SK-N-SH (cell line): ENCODE results near the gene ARMC8. TPM values are rescaled to one million over a fixed set of nuclear protein-coding genes. Genes with fewer than 3 reads are reported as not detected.

Experiments used
- CTCF ChIA-PET: fragments of 300-600, 350-600 bp; formaldehyde crosslinking; extraction: SDS; loops from one replicate; lab custom pipeline; 2021; lab: Yijun Ruan, JAX
- POLR2A ChIA-PET: fragments of 350-600 bp; sonication (Branson Sonifier 250); formaldehyde crosslinking; extraction: SDS; loops from one replicate; lab custom pipeline; 2020; ENCODE audit warnings: antibody characterized with exemption, inconsistent platforms; lab: Yijun Ruan, JAX
- DNase-seq: peaks from one replicate; pipeline ENCODE4 v3.0.0; 2012
- H2AFZ ChIP-seq: fragments of 200-600 bp; sonication (generic); 2 replicates; pipeline ENCODE4 v1.8.1; 2016; ENCODE audit warnings: antibody characterized with exemption, mild to moderate bottlenecking, low read depth
- H3F3A ChIP-seq: fragments of 200-600 bp; sonication (generic); replicated peaks from 2 replicates; pipeline ENCODE3; 2016; ENCODE audit warnings: antibody characterized with exemption, mild to moderate bottlenecking; ENCODE audit not compliant: insufficient read depth
- H3K27ac ChIP-seq, 2 experiments: fragments of 200-500 bp in 1 of 2; fragments of 200-600 bp in 1 of 2; sonication (Bioruptor generic) in 1 of 2; sonication (generic), shearing (Covaris generic) in 1 of 2; 2 replicates each; pipeline versions ENCODE4 v1.5.1 to v1.6.1; 2014 to 2016; ENCODE audit warnings: low read depth in 2 of 2, inconsistent platforms in 1 of 2, low read length in 1 of 2, mild to moderate bottlenecking in 1 of 2, mixed read lengths in 1 of 2
- H3K27me3 ChIP-seq: fragments of 200-600 bp; sonication (generic), shearing (Covaris generic); 2 replicates; pipeline ENCODE4 v1.6.1; 2016; ENCODE audit warnings: mixed run types; ENCODE audit not compliant: insufficient read depth
- H3K36me3 ChIP-seq, 2 experiments: fragments of 200-500 bp in 1 of 2; fragments of 200-600 bp in 1 of 2; sonication (Bioruptor generic) in 1 of 2; sonication (generic) in 1 of 2; replicated peaks in 1 of 2; 2 replicates each; pipeline versions ENCODE3 to v1.5.1; 2014 to 2016; ENCODE audit warnings: low read length in 1 of 2, mild to moderate bottlenecking in 1 of 2; ENCODE audit not compliant: insufficient read depth in 2 of 2, control insufficient read depth in 1 of 2
- H3K4me1 ChIP-seq, 2 experiments: fragments of 200-500 bp in 1 of 2; fragments of 200-600 bp in 1 of 2; sonication (Bioruptor generic) in 1 of 2; sonication (generic), shearing (Covaris generic) in 1 of 2; 2 replicates each; pipeline versions ENCODE4 v1.5.1 to v1.6.1; 2014 to 2016; ENCODE audit warnings: low read depth in 1 of 2, low read length in 1 of 2, mixed run types in 1 of 2; ENCODE audit not compliant: insufficient read depth in 2 of 2, control insufficient read depth in 1 of 2
- H3K4me2 ChIP-seq: fragments of 200-600 bp; sonication (generic), shearing (Covaris generic); 2 replicates; pipeline ENCODE4 v1.6.1; 2017; ENCODE audit warnings: mixed run types
- H3K4me3 ChIP-seq, 2 experiments: fragments of 200-500 bp in 1 of 2; fragments of 200-600 bp in 1 of 2; sonication (Bioruptor generic) in 1 of 2; sonication (generic), shearing (Covaris generic) in 1 of 2; 2 replicates each; pipeline versions ENCODE4 v1.5.1 to v1.8.1; 2014 to 2016; ENCODE audit warnings: low read depth in 2 of 2, inconsistent platforms in 1 of 2, low read length in 1 of 2, mild to moderate bottlenecking in 1 of 2, mixed read lengths in 1 of 2, moderate library complexity in 1 of 2
- H3K79me2 ChIP-seq: fragments of 200-600 bp; sonication (generic); 2 replicates; pipeline ENCODE4 v1.8.1; 2017; ENCODE audit warnings: mild to moderate bottlenecking; ENCODE audit not compliant: insufficient read depth
- H3K9ac ChIP-seq: fragments of 200-600 bp; sonication (generic); 2 replicates; pipeline ENCODE4 v1.6.1; 2017; ENCODE audit warnings: mixed run types
- H3K9me2 ChIP-seq: fragments of 200-600 bp; sonication (generic); 2 replicates; pipeline ENCODE4 v1.6.1; 2017; ENCODE audit warnings: mixed run types
- H3K9me3 ChIP-seq: fragments of 200-600 bp; sonication (generic); 2 replicates; pipeline ENCODE4 v1.6.1; 2017; ENCODE audit warnings: mixed run types, mild to moderate bottlenecking, moderate library complexity
- H4K20me1 ChIP-seq: fragments of 200-600 bp; sonication (generic); 2 replicates; pipeline ENCODE4 v1.6.1; 2017; ENCODE audit warnings: mild to moderate bottlenecking, mixed run types; ENCODE audit not compliant: insufficient read depth
- CHD2 ChIP-seq: fragments of 150-350 bp; IDR thresholded peaks from 2 replicates; pipeline ENCODE4 v1.6.1; 2018; ENCODE audit warnings: low read length; ENCODE audit not compliant: partially characterized antibody
- ELF1 ChIP-seq: IDR thresholded peaks from 2 replicates; pipeline ENCODE4 v1.4.0; 2012
- EP300 ChIP-seq, 2 experiments: IDR thresholded peaks; 2 replicates each; pipeline versions ENCODE4 v1.4.0 to v1.6.1; 2012; ENCODE audit warnings: borderline replicate concordance in 1 of 2, low read depth in 1 of 2, low read length in 1 of 2
- EZH2phosphoT487 ChIP-seq: fragments of 200-600 bp; sonication (generic); IDR thresholded peaks from 2 replicates; pipeline ENCODE4 v1.6.1; 2017; ENCODE audit warnings: low read depth, mixed run types, mild to moderate bottlenecking, antibody characterized with exemption, moderate library complexity, borderline replicate concordance
- FOXM1 ChIP-seq: IDR thresholded peaks from 2 replicates; pipeline ENCODE4 v1.4.0; 2012; ENCODE audit warnings: low read depth, mild to moderate bottlenecking
- JUND ChIP-seq: IDR thresholded peaks from 2 replicates; pipeline ENCODE4 v1.4.0; 2012
- MAX ChIP-seq: IDR thresholded peaks from 2 replicates; pipeline ENCODE4 v1.4.0; 2012; ENCODE audit warnings: low read depth
- MEF2A ChIP-seq: IDR thresholded peaks from 2 replicates; pipeline ENCODE4 v1.4.0; 2012; ENCODE audit warnings: low read depth, borderline replicate concordance
- NRF1 ChIP-seq: IDR thresholded peaks from 2 replicates; pipeline ENCODE4 v1.6.1; 2012; ENCODE audit warnings: low read depth, mild to moderate bottlenecking, low read length
- PBX3 ChIP-seq: IDR thresholded peaks from 2 replicates; pipeline ENCODE4; 2012
- POLR2AphosphoS5 ChIP-seq: IDR thresholded peaks from 2 replicates; pipeline ENCODE4 v1.6.1; 2012; ENCODE audit warnings: low read depth, low read length
- RAD21 ChIP-seq: IDR thresholded peaks from 2 replicates; pipeline ENCODE4 v1.6.1; 2012; ENCODE audit warnings: mild to moderate bottlenecking, low read length
- RFX5 ChIP-seq: IDR thresholded peaks from 2 replicates; pipeline ENCODE4 v1.6.1; 2012; ENCODE audit warnings: mild to moderate bottlenecking, improper control_type of control experiment, low read length
- RXRA ChIP-seq: IDR thresholded peaks from 2 replicates; pipeline ENCODE4 v1.4.0; 2012; ENCODE audit warnings: low read depth, mild to moderate bottlenecking, borderline replicate concordance
- SIN3A ChIP-seq: IDR thresholded peaks from 2 replicates; pipeline ENCODE4 v1.6.1; 2012; ENCODE audit warnings: low read depth, mild to moderate bottlenecking, low read length, moderate library complexity, borderline replicate concordance
- SMC3 ChIP-seq: IDR thresholded peaks from 2 replicates; pipeline ENCODE4 v1.6.1; 2012; ENCODE audit warnings: low read depth, low read length, improper control_type of control experiment
- TCF12 ChIP-seq: IDR thresholded peaks from 2 replicates; pipeline ENCODE4 v1.4.0; 2012
- TEAD4 ChIP-seq: IDR thresholded peaks from 2 replicates; pipeline ENCODE4 v1.4.0; 2012; ENCODE audit warnings: mild to moderate bottlenecking, borderline replicate concordance; ENCODE audit not compliant: insufficient read depth
- ZBTB33 ChIP-seq: IDR thresholded peaks from 2 replicates; pipeline ENCODE4 v1.4.0; 2012; ENCODE audit warnings: low read depth, borderline replicate concordance
- WGBS: methylation state at CpG from one replicate; pipeline ENCODE4 v1.1.6; 2017; ENCODE audit warnings: low lambda C conversion rate; 5-methylcytosine and 5-hydroxymethylcytosine counted together
- polyA plus RNA-seq, 3 experiments: library from polyadenylated mRNA; depleted of rRNA; stranded (reverse); fragments of >200 nt; gene quantifications; 2 replicates each; pipeline ENCODE4 v1.2.3, GENCODE V29; 2012
- TF ChIP-seq, protein P1 (sequence below): fragments of 200-600 bp; sonication (generic); IDR thresholded peaks from 2 replicates; pipeline ENCODE4 v1.6.1; 2017; ENCODE audit warnings: antibody characterized with exemption, mild to moderate bottlenecking, moderate library complexity
- TF ChIP-seq, protein P2 (sequence below): fragments of 150-350 bp; IDR thresholded peaks from 2 replicates; pipeline ENCODE4 v1.6.1; 2017; ENCODE audit warnings: antibody characterized with exemption, low read length, low read depth, borderline replicate concordance
- TF ChIP-seq, protein P3 (sequence below): IDR thresholded peaks from 2 replicates; pipeline ENCODE4 v1.6.1; 2012; ENCODE audit warnings: mild to moderate bottlenecking, low read depth, low read length, moderate library complexity

ARMC8 gene
- polyA plus RNA-seq, 1 of the 3 experiments (the other 2 are of a cell fraction), result 35.5 TPM

DNA sequence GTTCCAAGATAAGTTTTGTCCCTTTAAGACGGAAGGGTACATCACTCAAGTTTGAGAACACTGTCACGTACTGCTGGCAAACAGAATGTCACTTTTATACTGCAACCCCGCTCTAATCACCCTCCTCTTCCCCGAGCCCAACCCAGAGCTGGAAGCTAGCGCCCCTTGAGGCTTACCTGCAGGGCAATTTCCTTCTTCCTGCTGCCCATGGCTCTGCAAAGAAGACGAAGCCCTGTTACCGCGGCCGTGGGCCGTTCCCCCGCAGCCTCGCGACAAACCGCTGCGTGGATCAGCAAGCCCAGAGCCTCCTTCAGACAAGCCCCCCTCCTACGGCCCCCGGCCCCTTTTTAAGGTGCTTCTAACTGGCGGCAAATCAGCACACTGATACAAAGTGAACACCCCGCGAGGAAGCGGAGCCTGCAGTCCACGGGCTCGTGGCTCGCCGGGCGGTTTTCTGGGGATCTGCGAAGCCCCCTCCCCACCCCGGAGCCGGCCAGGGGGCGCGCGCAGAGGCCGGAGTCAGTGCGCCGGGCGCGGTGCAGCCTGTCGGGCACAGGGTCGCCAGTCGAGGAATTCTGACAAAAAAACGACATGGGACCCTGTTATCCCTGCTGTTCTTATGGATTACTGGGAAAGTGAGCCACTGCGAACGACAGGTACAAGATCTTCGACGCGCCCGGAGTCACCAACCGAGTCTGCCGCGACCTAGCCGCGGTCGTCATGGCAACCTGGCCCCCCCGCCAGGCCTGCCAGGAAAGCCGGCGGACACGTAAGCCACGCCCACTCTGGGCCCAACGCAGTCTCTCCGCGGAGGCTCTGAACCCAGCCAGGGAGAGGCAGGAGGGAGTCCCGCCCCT lies 142.3 kb downstream of the ARMC8 start, which contains the start of gene NME9:
Gene NME9 (minus strand): TSS at position 725 of the 857 bp plus-strand sequence. CDS start 516 bp downstream, at position 209.
- ChIA-PET CTCF (interaction anchor here (1.0 to 4.8 kb wide), 9 partner anchors 12 to 156 kb away, joined by 3 to 27 read pairs (median 3); partner anchors contain the start of genes ESYT3 and MRAS), POLR2A (interaction anchor here (1.3 kb wide), 1 partner anchor 19 kb away, joined by 4 read pairs; the partner anchor contains the start of gene MRAS)
- DNase-seq, result peak; percentile 97
- peaks cover 3 to 5% of the 10 kb centered on the region in 2 experiments; a peak in 2 of 4 replicates for H3K4me1 ChIP-seq
- no peaks in the 10 kb centered on the region for H3K27me3 ChIP-seq
- peak within 1 kb of the TSS in 1 of 2 experiments; percentile 68; a peak in 1 of 4 replicates for H3K27ac ChIP-seq
- H3F3A ChIP-seq, result peaks cover 7% of the 10 kb centered on the region
- peak within 1 kb of the TSS; percentile 99 for H3K4me2 ChIP-seq
- H3K9me3 ChIP-seq, result no peaks in the 10 kb centered on the region
- H3K9me2 ChIP-seq, result no peaks in the 10 kb centered on the region
- H3K9ac ChIP-seq, result peak within 1 kb of the TSS; percentile 77
- peak within 1 kb of the TSS; percentile 99 for H2AFZ ChIP-seq
- H4K20me1 ChIP-seq, result no peaks in the 10 kb centered on the region
- no peaks in the 10 kb centered on the region for H3K79me2 ChIP-seq
- 4% methylated on average over 18 of the region's 62 CpGs for WGBS
- H3K4me3 ChIP-seq, result peak within 1 kb of the TSS; percentile 87
- H3K36me3 ChIP-seq, result no peaks in the 10 kb centered on the region
- TF ChIP-seq CHD2 (peak; percentile 9), JUND (no peak), EP300 (IDR thresholded peaks at IDR 0.05; ENCODE audit: borderline replicate concordance in 1 of 2, low read depth in 1 of 2, low read length in 1 of 2) (no peak), PBX3 (no peak), RXRA (no peak), SMC3 (peak; percentile 18; the same call in 1 of the 2 replicates), TEAD4 (no peak), POLR2AphosphoS5 (no peak), RAD21 (peak; percentile 50), TCF12 (no peak), ZBTB33 (no peak), SIN3A (peak; percentile 49; the same call in 1 of the 2 replicates), EZH2phosphoT487 (no peak), RFX5 (no peak), FOXM1 (no peak), MAX (peak; percentile 21; the same call in 1 of the 2 replicates), NRF1 (peak; percentile 21; the same call in 1 of the 2 replicates), ELF1 (no peak), MEF2A (no peak)
- TF ChIP-seq, protein P1, sequence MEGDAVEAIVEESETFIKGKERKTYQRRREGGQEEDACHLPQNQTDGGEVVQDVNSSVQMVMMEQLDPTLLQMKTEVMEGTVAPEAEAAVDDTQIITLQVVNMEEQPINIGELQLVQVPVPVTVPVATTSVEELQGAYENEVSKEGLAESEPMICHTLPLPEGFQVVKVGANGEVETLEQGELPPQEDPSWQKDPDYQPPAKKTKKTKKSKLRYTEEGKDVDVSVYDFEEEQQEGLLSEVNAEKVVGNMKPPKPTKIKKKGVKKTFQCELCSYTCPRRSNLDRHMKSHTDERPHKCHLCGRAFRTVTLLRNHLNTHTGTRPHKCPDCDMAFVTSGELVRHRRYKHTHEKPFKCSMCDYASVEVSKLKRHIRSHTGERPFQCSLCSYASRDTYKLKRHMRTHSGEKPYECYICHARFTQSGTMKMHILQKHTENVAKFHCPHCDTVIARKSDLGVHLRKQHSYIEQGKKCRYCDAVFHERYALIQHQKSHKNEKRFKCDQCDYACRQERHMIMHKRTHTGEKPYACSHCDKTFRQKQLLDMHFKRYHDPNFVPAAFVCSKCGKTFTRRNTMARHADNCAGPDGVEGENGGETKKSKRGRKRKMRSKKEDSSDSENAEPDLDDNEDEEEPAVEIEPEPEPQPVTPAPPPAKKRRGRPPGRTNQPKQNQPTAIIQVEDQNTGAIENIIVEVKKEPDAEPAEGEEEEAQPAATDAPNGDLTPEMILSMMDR, result peak; percentile 74
- TF ChIP-seq, protein P2, sequence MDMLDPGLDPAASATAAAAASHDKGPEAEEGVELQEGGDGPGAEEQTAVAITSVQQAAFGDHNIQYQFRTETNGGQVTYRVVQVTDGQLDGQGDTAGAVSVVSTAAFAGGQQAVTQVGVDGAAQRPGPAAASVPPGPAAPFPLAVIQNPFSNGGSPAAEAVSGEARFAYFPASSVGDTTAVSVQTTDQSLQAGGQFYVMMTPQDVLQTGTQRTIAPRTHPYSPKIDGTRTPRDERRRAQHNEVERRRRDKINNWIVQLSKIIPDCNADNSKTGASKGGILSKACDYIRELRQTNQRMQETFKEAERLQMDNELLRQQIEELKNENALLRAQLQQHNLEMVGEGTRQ, result no peak
- TF ChIP-seq, protein P3, sequence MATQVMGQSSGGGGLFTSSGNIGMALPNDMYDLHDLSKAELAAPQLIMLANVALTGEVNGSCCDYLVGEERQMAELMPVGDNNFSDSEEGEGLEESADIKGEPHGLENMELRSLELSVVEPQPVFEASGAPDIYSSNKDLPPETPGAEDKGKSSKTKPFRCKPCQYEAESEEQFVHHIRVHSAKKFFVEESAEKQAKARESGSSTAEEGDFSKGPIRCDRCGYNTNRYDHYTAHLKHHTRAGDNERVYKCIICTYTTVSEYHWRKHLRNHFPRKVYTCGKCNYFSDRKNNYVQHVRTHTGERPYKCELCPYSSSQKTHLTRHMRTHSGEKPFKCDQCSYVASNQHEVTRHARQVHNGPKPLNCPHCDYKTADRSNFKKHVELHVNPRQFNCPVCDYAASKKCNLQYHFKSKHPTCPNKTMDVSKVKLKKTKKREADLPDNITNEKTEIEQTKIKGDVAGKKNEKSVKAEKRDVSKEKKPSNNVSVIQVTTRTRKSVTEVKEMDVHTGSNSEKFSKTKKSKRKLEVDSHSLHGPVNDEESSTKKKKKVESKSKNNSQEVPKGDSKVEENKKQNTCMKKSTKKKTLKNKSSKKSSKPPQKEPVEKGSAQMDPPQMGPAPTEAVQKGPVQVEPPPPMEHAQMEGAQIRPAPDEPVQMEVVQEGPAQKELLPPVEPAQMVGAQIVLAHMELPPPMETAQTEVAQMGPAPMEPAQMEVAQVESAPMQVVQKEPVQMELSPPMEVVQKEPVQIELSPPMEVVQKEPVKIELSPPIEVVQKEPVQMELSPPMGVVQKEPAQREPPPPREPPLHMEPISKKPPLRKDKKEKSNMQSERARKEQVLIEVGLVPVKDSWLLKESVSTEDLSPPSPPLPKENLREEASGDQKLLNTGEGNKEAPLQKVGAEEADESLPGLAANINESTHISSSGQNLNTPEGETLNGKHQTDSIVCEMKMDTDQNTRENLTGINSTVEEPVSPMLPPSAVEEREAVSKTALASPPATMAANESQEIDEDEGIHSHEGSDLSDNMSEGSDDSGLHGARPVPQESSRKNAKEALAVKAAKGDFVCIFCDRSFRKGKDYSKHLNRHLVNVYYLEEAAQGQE, result no peak
